Immature natural killer cell (primary cell): ENCODE measurements around the gene NIPAL3. TPM values are rescaled to one million over a fixed set of nuclear protein-coding genes. Genes with fewer than 3 reads are reported as not detected.
A peak's percentile ranks its signal among the peaks of the same experiment; 100 is the strongest.

Source experiments
- DNase-seq, 3 donors: peaks; one replicate each; pipeline ENCODE4 v3.0.0; 2022; ENCODE audit warnings: mixed read lengths in 1 of 3
- H3K27ac Mint-ChIP-seq, 6 donors: one replicate each; pipeline ENCODE4 v1.8.0; 2020; ENCODE audit warnings: mixed read lengths in 6 of 6, mild to moderate bottlenecking in 5 of 6, inconsistent platforms in 4 of 6, moderate library complexity in 3 of 6
- H3K27me3 Mint-ChIP-seq, 3 donors: one replicate each; pipeline ENCODE4 v1.8.0; 2020 to 2021; ENCODE audit warnings: low read depth in 3 of 3, mild to moderate bottlenecking in 3 of 3, mixed read lengths in 3 of 3, moderate library complexity in 3 of 3, inconsistent platforms in 1 of 3
- H3K36me3 Mint-ChIP-seq, 3 donors: one replicate each; pipeline ENCODE4 v1.8.0; 2020; ENCODE audit warnings: mixed read lengths in 3 of 3, inconsistent platforms in 2 of 3, mild to moderate bottlenecking in 2 of 3
- H3K4me1 Mint-ChIP-seq, 2 donors: one replicate each; pipeline ENCODE4 v1.8.0; 2020; ENCODE audit warnings: inconsistent platforms in 2 of 2, mild to moderate bottlenecking in 2 of 2, mixed read lengths in 2 of 2, moderate library complexity in 1 of 2
- H3K4me3 Mint-ChIP-seq, 5 donors: one replicate each; pipeline ENCODE4 v1.8.0; 2020; ENCODE audit warnings: mild to moderate bottlenecking in 5 of 5, mixed read lengths in 5 of 5, inconsistent platforms in 3 of 5, moderate library complexity in 3 of 5
- H3K9me3 Mint-ChIP-seq, 6 donors: one replicate each; pipeline ENCODE4 v1.8.0; 2020; ENCODE audit warnings: mild to moderate bottlenecking in 6 of 6, mixed read lengths in 6 of 6, inconsistent platforms in 4 of 6, moderate library complexity in 3 of 6
- polyA plus RNA-seq, 3 donors: library from polyadenylated mRNA; unstranded; fragments of 300-500 nt; fragmentation: Illumina TruSeq; gene quantifications; one replicate each; pipeline ENCODE4 v1.2.3, GENCODE V29; 2021

The NIPAL3 gene
- polyA plus RNA-seq, 3 donors from 2014 or later = 23.9 to 42.3 (median 38.5) TPM

DNA sequence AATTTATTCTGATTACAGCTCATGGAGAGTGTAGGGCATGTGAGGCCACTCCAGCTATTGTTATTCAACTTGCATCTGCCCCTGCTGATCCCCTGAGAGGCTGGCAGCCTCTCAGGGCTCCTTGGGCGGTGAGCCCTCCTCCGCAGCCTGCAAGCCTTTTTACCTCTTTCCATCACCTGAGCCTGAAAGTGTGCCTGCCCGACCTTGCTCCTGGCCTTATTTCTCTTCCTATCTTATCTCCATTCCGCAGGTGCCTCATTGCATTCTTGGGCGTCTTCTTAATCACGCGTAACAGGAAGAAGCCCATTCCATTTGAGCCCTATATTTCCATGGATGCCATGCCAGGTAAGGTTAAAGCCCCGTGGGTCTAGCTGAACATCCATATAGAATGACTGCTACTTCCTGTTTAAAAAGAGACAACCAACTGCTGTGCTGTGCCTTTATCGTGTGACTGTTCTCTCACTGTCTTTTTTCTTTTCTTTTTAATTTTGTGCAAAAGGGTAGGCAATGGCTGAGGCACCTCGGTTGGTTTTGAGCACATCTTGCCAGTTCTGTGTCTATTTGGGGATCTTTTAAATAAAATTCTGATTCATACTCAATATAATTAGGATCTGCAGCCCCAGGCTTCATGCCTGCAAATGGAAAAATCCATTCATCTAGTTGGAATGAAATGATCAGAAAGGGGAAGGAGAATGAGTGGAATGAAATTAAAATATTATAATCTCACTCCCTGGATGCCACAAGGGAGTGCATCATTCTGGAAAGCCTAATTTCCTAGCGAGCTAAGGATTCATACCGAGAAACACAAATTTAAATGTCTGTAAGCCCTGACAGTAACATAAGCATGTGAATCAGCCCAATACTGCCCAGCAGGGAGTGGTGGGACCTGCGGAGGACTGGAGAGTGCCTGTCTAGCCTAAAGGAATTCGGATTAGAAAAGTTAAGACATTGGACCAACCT lies 48.5 kb downstream of the NIPAL3 start:
- H3K4me1 Mint-ChIP-seq = no peaks in the 10 kb centered on the region
- H3K9me3 Mint-ChIP-seq = no peaks in the 10 kb centered on the region
- H3K4me3 Mint-ChIP-seq = no peak overlapping the region
- no peak for DNase-seq
- H3K27me3 Mint-ChIP-seq = peaks cover 0 to 3% (median 2%) of the 10 kb centered on the region in 3 donors
- no peak overlapping the region for H3K27ac Mint-ChIP-seq
- peaks cover 50 to 76% (median 53%) of the 10 kb centered on the region in 3 donors for H3K36me3 Mint-ChIP-seq

- Mint-ChIP-seq H3K27me3 (peaks cover 0 to 3% (median 2%) of the 10 kb centered on the region in 3 donors), H3K27ac (no peak overlapping the region), H3K36me3 (peaks cover 52 to 76% (median 55%) of the 10 kb centered on the region in 3 donors), H3K4me1 (no peaks in the 10 kb centered on the region), H3K4me3 (no peak overlapping the region), H3K9me3 (no peaks in the 10 kb centered on the region)
- DNase-seq = no peak
These were observed 49.5 kb downstream of the NIPAL3 start for GRCh38 chr1:24465099-24465498.

GRCh38 chr1:24465638-24466037 lies 50.0 kb downstream of the NIPAL3 start:
- no peak for DNase-seq
- H3K4me1 Mint-ChIP-seq = no peaks in the 10 kb centered on the region
- peaks cover 50 to 76% (median 51%) of the 10 kb centered on the region in 3 donors for H3K36me3 Mint-ChIP-seq
- no peak overlapping the region for H3K27ac Mint-ChIP-seq
- no peak overlapping the region for H3K4me3 Mint-ChIP-seq
- H3K27me3 Mint-ChIP-seq = peaks cover 0 to 3% (median 2%) of the 10 kb centered on the region in 3 donors
- H3K9me3 Mint-ChIP-seq = no peaks in the 10 kb centered on the region

DNA sequence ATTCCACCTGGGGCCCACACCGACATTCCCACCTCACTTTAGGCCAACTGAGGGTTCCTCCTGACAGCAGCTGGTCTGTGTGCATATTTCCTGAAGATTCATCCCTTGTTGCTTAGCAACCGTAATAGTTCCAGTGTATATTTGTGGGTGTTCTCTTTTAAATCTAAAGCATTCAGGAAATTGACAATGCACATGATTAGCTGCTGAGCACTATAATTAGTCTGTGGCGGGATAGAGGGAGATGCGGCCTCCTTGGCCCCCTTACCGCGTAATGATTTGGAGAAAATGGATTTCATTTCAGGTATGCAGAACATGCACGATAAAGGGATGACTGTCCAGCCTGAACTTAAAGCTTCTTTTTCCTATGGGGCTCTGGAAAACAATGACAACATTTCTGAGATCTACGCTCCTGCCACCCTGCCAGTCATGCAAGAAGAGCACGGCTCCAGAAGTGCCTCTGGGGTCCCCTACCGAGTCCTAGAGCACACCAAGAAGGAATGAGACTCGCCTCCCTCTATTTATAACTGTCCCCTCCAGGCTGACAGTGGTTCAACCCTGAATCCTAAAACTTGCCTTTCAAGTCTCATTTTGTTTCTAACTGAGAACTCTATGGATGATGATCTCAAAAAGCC lies 53.2 kb downstream of the NIPAL3 start:
- peaks cover 40 to 57% (median 42%) of the 10 kb centered on the region in 3 donors for H3K36me3 Mint-ChIP-seq

DNA sequence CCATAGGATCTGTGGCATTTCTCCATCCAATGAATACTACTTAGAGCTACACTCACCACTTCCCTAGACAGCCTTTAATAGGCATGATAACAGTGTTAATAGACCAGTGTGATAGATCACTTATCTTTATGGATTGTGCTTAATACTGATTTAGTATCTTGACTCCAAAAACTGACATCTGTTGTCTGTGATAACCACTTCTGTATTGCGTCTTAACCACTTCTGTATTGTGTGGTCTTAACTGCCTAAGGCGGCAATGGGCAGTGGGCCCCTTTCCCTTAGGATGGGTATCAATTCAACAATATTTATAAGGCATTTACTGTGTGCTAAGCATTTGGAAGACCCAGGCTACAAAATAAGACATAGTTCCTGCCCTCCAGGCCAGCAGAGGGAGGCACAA lies 55.0 kb downstream of the NIPAL3 start:
- Mint-ChIP-seq H3K36me3 (peaks cover 28 to 43% (median 36%) of the 10 kb centered on the region in 3 donors), H3K9me3 (no peaks in the 10 kb centered on the region), H3K4me3 (no peak overlapping the region), H3K4me1 (no peaks in the 10 kb centered on the region), H3K27me3 (peaks cover 0 to 2% (median 2%) of the 10 kb centered on the region in 3 donors), H3K27ac (no peak overlapping the region)
- no peak for DNase-seq

More for the DNA sequence above, 53.2 kb downstream of the NIPAL3 start:
- no peak overlapping the region for H3K4me3 Mint-ChIP-seq
- H3K4me1 Mint-ChIP-seq = no peaks in the 10 kb centered on the region
- H3K27me3 Mint-ChIP-seq = peaks cover 0 to 3% (median 2%) of the 10 kb centered on the region in 3 donors
- H3K27ac Mint-ChIP-seq = no peak overlapping the region
- H3K9me3 Mint-ChIP-seq = no peaks in the 10 kb centered on the region
- DNase-seq = no peak

DNA sequence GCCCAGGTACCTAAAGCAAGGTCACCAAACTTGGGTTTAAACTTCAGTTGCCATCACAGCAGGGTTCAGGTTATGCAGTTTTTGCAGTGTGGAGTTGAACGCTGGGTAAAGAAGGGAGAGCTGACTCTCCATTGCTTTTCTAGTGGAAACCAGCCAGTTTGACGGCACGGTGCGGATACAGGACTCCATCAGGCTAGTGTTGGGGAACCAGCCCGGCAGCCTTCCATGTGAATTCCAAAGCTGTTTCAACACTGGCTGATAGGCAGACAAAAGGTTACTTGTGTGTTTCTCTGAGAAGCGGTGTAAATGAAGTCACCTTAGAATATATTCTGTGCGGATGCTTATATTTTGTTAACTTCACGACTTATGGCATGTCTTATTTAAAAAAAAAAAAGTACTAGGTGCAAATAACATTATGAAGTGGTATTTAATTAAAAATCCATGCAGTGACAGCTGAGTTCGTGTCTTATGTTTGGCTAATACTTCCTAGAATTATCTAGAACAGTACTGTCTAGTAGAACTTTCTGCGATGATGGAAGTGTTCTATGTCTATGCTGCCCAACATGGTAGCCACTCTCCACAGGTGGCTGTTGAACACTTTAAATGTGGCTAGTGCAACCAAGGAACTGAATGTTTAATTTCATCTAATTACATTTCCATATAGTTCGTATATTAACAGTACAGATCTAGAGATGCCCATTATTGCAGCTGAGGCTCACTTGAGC lies 57.1 kb downstream of the NIPAL3 start:
- H3K4me3 Mint-ChIP-seq = no peak overlapping the region
- H3K27me3 Mint-ChIP-seq = no peaks in the 10 kb centered on the region
- H3K9me3 Mint-ChIP-seq = no peaks in the 10 kb centered on the region
- no peak for DNase-seq
- no peaks in the 10 kb centered on the region for H3K4me1 Mint-ChIP-seq
- H3K36me3 Mint-ChIP-seq = peaks cover 16 to 32% (median 28%) of the 10 kb centered on the region in 3 donors
- H3K27ac Mint-ChIP-seq = peak overlapping the region in 1 of 6 donors; percentile 19

DNA sequence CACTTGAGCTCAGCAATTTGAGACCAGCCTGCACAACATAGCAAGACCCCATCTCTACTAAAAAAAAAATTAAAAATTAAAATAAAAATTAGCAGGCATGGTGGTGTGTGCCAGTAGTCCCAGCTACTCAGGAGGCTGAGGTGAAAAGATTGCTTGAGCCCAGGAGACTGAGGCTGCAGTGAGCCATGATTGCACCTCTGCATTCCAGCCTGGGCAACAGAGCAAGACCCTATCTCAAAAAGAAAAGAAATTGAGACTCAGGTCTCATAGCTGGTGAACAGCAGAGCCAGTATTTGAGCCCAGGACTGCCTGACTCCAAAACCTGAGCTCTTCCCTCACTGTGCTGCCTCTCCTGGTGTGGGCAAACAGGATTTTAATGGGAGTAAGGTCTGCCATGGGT lies 58.6 kb downstream of the NIPAL3 start:
- no peak overlapping the region for H3K4me3 Mint-ChIP-seq
- DNase-seq = no peak
- peaks cover 8 to 19% (median 18%) of the 10 kb centered on the region in 3 donors for H3K36me3 Mint-ChIP-seq
- no peaks in the 10 kb centered on the region for H3K9me3 Mint-ChIP-seq
- no peaks in the 10 kb centered on the region for H3K27me3 Mint-ChIP-seq
- H3K27ac Mint-ChIP-seq = no peak overlapping the region
- H3K4me1 Mint-ChIP-seq = no peaks in the 10 kb centered on the region

GRCh38 chr1:24475700-24476099 lies 60.1 kb downstream of the NIPAL3 start:
- peaks cover under 1 to 2% of the 10 kb centered on the region in 2 donors for H3K4me1 Mint-ChIP-seq
- no peak for DNase-seq
- H3K4me3 Mint-ChIP-seq = no peak overlapping the region
- H3K36me3 Mint-ChIP-seq = peaks cover 0 to 7% (median 4%) of the 10 kb centered on the region in 3 donors
- H3K27ac Mint-ChIP-seq = no peak overlapping the region
- no peaks in the 10 kb centered on the region for H3K9me3 Mint-ChIP-seq
- no peaks in the 10 kb centered on the region for H3K27me3 Mint-ChIP-seq

GRCh38 chr1:24476571-24476970 lies 61.0 kb downstream of the NIPAL3 start:
- Mint-ChIP-seq H3K36me3 (peaks cover 0 to 4% (median 3%) of the 10 kb centered on the region in 3 donors), H3K4me3 (no peak overlapping the region), H3K9me3 (no peaks in the 10 kb centered on the region), H3K4me1 (peaks cover 9 to 10% of the 10 kb centered on the region in 2 donors), H3K27me3 (no peaks in the 10 kb centered on the region), H3K27ac (peak overlapping the region in 1 of 6 donors; percentile 47)
- no peak for DNase-seq

DNA sequence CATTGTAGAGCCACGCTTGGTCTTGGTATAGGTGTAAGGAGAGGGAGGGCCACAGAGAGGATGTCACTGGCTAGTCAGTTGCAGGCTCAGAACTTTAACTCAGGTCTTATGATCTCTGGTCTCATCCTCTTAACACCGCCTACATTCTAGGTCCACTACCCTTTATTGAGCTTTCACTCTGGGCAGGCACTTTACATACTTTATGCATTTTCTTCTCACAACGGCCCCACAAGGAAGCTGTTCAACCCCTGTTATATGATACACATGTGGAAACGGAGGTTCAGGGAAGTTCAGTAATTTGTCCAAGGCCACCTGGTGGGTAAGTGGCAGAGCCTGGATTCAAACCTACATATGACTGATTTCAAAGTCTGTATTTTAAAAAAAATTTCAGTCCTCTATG lies 61.7 kb downstream of the NIPAL3 start:
- no peak for DNase-seq
- H3K4me3 Mint-ChIP-seq = no peak overlapping the region
- peaks cover 0 to 3% (median 0%) of the 10 kb centered on the region in 3 donors for H3K27me3 Mint-ChIP-seq
- H3K9me3 Mint-ChIP-seq = no peaks in the 10 kb centered on the region
- H3K4me1 Mint-ChIP-seq = peaks cover 17 to 18% of the 10 kb centered on the region in 2 donors
- H3K36me3 Mint-ChIP-seq = peaks cover 0 to 4% (median 3%) of the 10 kb centered on the region in 3 donors
- H3K27ac Mint-ChIP-seq = peak overlapping the region in 2 of 6 donors; percentile 23 to 30

DNA sequence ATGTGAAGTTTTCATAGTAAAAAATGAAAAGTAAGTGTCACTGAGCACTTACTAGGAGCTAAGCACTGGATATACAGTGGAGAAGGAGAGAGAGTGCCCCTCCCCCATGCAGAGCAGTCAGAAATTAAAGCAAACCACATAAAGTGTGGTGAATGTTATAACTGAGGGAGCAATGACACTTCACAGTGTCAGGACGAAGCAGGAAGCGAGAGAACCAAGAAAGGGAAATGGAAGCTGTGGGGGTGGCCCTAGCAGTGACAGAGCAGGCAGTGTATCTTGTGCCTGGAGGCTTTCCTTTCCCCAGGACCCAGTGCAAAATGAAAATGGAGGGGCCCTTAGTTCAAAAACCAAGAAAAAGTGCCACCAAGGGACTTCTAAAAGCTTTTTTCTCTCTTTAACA lies 65.5 kb downstream of the NIPAL3 start:
- Mint-ChIP-seq H3K27ac (peak overlapping the region; percentile 84 to 94 (median 90)), H3K36me3 (peaks cover 0 to 13% (median 4%) of the 10 kb centered on the region in 3 donors), H3K27me3 (peaks cover 0 to 3% (median 0%) of the 10 kb centered on the region in 3 donors), H3K4me3 (peak overlapping the region; percentile 66 to 78 (median 72)), H3K4me1 (peaks cover 23% of the 10 kb centered on the region in 2 donors), H3K9me3 (no peaks in the 10 kb centered on the region)
- peak; percentile 36 to 43 (median 36) for DNase-seq

- peaks cover 1 to 4% (median 4%) of the 10 kb centered on the region in 3 donors for H3K27me3 Mint-ChIP-seq
- H3K4me1 Mint-ChIP-seq = peaks cover 23 to 30% of the 10 kb centered on the region in 2 donors
- peaks cover 0 to 9% (median 4%) of the 10 kb centered on the region in 3 donors for H3K36me3 Mint-ChIP-seq
- peaks cover 0 to 2% (median 0%) of the 10 kb centered on the region in 6 donors for H3K9me3 Mint-ChIP-seq
- peak overlapping the region; percentile 82 to 94 (median 90) for H3K27ac Mint-ChIP-seq
- H3K4me3 Mint-ChIP-seq = peak overlapping the region; percentile 65 to 78 (median 72)
- DNase-seq = peak; percentile 49 to 57 (median 56)
These were observed 66.4 kb downstream of the NIPAL3 start for GRCh38 chr1:24481843-24482610.

- DNase-seq = no peak
- peaks cover 0 to 9% (median 0%) of the 10 kb centered on the region in 3 donors for H3K36me3 Mint-ChIP-seq
- peak overlapping the region in 2 of 6 donors; percentile 2 to 42 for H3K27ac Mint-ChIP-seq
- H3K27me3 Mint-ChIP-seq = peaks cover 1 to 8% (median 4%) of the 10 kb centered on the region in 3 donors
- no peak overlapping the region for H3K4me3 Mint-ChIP-seq
- peaks cover 0 to 2% (median 0%) of the 10 kb centered on the region in 6 donors for H3K9me3 Mint-ChIP-seq
- H3K4me1 Mint-ChIP-seq = peaks cover 23 to 30% of the 10 kb centered on the region in 2 donors
These were observed 67.8 kb downstream of the NIPAL3 start for GRCh38 chr1:24483441-24483840.
